Keratinocyte (primary cell): ENCODE results near the gene TERT. TPM values are rescaled to one million over a fixed set of nuclear protein-coding genes. Genes with fewer than 3 reads are reported as not detected.

Experiments
- DNase-seq: peaks from one replicate; pipeline ENCODE4 v3.0.0-alpha.2; 2011; ENCODE audit warnings: low read depth, missing footprints, low spot score
- FAIRE-seq: peaks from 2 replicates; lab custom pipeline; 2011; peaks lifted over from hg19 to GRCh38; lab: Jason Lieb, UNC
- H2AFZ ChIP-seq: 2 replicates; pipeline ENCODE4 v1.6.0; 2012; ENCODE audit warnings: low read length, control low read depth, inconsistent platforms; ENCODE audit not compliant: control insufficient read depth
- H3K27ac ChIP-seq: 2 replicates; pipeline ENCODE4 v1.5.1; 2011; ENCODE audit warnings: low read length; ENCODE audit not compliant: control insufficient read depth, insufficient read depth
- H3K27me3 ChIP-seq: 3 replicates; pipeline ENCODE4 v1.6.0; 2011; ENCODE audit warnings: low read length; ENCODE audit not compliant: control insufficient read depth, insufficient read depth; ENCODE audit errors: extremely low read depth
- H3K36me3 ChIP-seq, 2 experiments: 2 replicates in 1 of 2; 3 replicates in 1 of 2; pipeline ENCODE4 v1.5.1; 2011; ENCODE audit warnings: low read length in 2 of 2, mild to moderate bottlenecking in 1 of 2; ENCODE audit not compliant: control insufficient read depth in 2 of 2, insufficient read depth in 2 of 2; ENCODE audit errors: extremely low read depth in 1 of 2
- H3K4me1 ChIP-seq: 3 replicates; pipeline ENCODE4 v1.5.1; 2011; ENCODE audit warnings: low read length; ENCODE audit not compliant: control insufficient read depth, insufficient read depth; ENCODE audit errors: extremely low read depth
- H3K4me2 ChIP-seq: 3 replicates; pipeline ENCODE4 v1.6.0; 2011; ENCODE audit warnings: low read depth, low read length; ENCODE audit not compliant: control insufficient read depth, insufficient read depth; ENCODE audit errors: extremely low read depth
- H3K4me3 ChIP-seq, 3 experiments: fragments of 200-600 bp in 1 of 3; sonication (generic) in 1 of 3; 2 replicates in 2 of 3; 3 replicates in 1 of 3; pipeline ENCODE4 v1.5.1; 2011 to 2016; ENCODE audit warnings: low read length in 3 of 3, mild to moderate bottlenecking in 3 of 3, control low read depth in 2 of 3, inconsistent platforms in 1 of 3, low read depth in 1 of 3, mixed read lengths in 1 of 3, mixed run types in 1 of 3, moderate library complexity in 1 of 3; ENCODE audit not compliant: control insufficient read depth in 2 of 3, insufficient read depth in 2 of 3; ENCODE audit errors: extremely low read depth in 1 of 3
- H3K79me2 ChIP-seq: 2 replicates; pipeline ENCODE4 v1.6.0; 2012; ENCODE audit warnings: low read length; ENCODE audit not compliant: control insufficient read depth, insufficient read depth
- H3K9ac ChIP-seq: 3 replicates; pipeline ENCODE4 v1.6.0; 2011; ENCODE audit warnings: low read length; ENCODE audit not compliant: control insufficient read depth, insufficient read depth; ENCODE audit errors: extremely low read depth
- H3K9me1 ChIP-seq: 3 replicates; pipeline ENCODE4 v1.6.0; 2011; ENCODE audit warnings: low read length; ENCODE audit not compliant: control insufficient read depth, insufficient read depth; ENCODE audit errors: extremely low read depth
- H3K9me3 ChIP-seq: 2 replicates; pipeline ENCODE4 v1.5.1; 2012; ENCODE audit warnings: low read depth, low read length; ENCODE audit not compliant: control insufficient read depth
- H4K20me1 ChIP-seq: 3 replicates; pipeline ENCODE4 v1.6.0; 2011; ENCODE audit warnings: low read length; ENCODE audit not compliant: control insufficient read depth, insufficient read depth; ENCODE audit errors: extremely low read depth
- EZH2 ChIP-seq: IDR thresholded peaks from one replicate; pipeline ENCODE4 v1.6.1; 2012; ENCODE audit warnings: inconsistent platforms, mild to moderate bottlenecking, low read length, moderate library complexity
- dilution Hi-C: fragments of 300-500 bp; cut with MboI; formaldehyde crosslinking; loops from one replicate; pipeline ENCODE4 v1.7.0; 2020; ENCODE audit warnings: low sequenced_read_pairs; ENCODE audit not compliant: extremely low pct_ligation_motif_present
- polyA plus RNA-seq, 5 experiments: library from polyadenylated mRNA; depleted of rRNA in 3 of 5; stranded (reverse) in 3 of 5; stranded (forward) in 1 of 5; unstranded in 1 of 5; fragments of >200 nt; gene quantifications; 1 replicate in 1 of 5; 2 replicates in 3 of 5; 3 replicates in 1 of 5; pipeline versions ENCODE4 v1.2.1 to v1.2.3, GENCODE V29; 2011 to 2012; ENCODE audit warnings: missing spikeins in 2 of 5, low read depth in 1 of 5, low replicate concordance in 1 of 5
- TF ChIP-seq, protein P1 (sequence below), 3 experiments: IDR thresholded peaks in 1 of 3; conservative IDR thresholded peaks in 1 of 3; optimal IDR thresholded peaks in 1 of 3; 2 replicates in 2 of 3; 3 replicates in 1 of 3; pipeline versions ENCODE3 to v1.5.1; 2011; ENCODE audit warnings: low read length in 3 of 3, mild to moderate bottlenecking in 3 of 3, moderate library complexity in 2 of 3, control low read depth in 1 of 3, inconsistent platforms in 1 of 3; ENCODE audit not compliant: insufficient read depth in 2 of 3; ENCODE audit errors: extremely low read depth in 1 of 3

TERT gene
- polyA plus RNA-seq, 1 donor (not counting 4 experiments of a cell fraction or from before 2014, with no cell fraction given), result not detected

DNA sequence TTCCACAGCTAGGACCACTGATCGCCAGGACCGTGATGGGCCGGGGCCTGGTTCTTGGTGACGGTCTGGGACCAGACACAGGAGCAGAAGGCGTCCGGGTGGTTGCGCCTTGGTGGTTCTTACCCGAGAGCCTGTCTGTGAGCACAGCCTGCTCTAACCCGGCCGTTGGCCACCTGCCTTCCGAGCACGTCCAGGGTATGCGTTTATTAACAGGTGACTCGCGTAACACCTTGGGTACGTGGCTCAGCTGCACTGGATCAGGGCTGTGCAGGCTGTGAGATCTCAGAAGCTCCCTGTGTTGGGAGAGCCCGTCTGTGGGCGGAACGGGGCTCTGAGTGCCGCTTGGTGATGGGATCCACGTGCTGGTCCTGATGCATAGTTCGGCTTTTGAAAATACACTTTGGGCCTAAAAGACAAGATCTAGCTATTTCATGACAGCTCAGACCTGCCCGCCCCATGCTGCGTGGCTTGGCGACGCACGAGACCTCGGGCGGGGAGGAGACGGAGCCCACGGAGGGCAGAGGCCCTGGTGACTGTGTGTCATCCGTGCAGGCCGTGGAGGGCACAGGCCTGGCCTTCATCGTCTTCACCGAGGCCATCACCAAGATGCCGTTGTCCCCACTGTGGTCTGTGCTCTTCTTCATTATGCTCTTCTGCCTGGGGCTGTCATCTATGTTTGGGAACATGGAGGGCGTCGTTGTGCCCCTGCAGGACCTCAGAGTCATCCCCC is 76.4 kb downstream of the TERT start:
- peaks cover 24% of the 10 kb centered on the region for H3K9me3 ChIP-seq
- FAIRE-seq, result no peak
- H3K79me2 ChIP-seq, result no peaks in the 10 kb centered on the region

DNA sequence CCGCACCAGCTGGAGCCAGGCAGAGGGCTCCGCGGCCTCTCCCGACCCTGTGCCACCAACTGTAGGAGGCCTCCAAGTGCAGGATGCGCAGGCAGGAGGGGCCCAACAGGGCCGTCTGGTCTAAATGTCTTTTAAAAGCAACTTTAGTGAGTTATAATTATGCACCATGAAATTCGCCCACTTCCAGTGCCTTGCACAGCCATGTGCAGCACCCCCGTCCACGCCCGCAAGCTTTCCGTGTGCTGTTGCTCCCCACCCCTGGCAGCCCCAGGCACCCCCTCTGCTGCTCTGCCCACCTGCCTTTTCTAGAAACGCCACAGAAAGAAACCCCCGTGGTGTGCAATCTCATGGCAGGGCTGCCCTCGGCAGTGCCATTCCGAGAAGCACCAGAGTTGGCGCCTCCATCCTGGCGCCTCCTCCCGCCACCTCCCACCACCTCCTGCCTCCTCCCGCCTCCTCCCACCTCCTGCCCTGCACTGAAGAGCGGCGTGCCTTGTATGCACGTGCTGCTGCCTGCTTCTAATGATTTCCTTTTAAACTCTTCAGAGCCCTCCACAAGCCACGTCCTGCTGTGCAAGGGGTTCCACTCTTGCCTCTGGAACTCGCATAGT is 77.2 kb downstream of the TERT start:
- Histone ChIP-seq H3K9me3 (peaks cover 24% of the 10 kb centered on the region), H3K4me2 (no peak overlapping the region)
- no peak for TF ChIP-seq EZH2
- TF ChIP-seq, protein P1, sequence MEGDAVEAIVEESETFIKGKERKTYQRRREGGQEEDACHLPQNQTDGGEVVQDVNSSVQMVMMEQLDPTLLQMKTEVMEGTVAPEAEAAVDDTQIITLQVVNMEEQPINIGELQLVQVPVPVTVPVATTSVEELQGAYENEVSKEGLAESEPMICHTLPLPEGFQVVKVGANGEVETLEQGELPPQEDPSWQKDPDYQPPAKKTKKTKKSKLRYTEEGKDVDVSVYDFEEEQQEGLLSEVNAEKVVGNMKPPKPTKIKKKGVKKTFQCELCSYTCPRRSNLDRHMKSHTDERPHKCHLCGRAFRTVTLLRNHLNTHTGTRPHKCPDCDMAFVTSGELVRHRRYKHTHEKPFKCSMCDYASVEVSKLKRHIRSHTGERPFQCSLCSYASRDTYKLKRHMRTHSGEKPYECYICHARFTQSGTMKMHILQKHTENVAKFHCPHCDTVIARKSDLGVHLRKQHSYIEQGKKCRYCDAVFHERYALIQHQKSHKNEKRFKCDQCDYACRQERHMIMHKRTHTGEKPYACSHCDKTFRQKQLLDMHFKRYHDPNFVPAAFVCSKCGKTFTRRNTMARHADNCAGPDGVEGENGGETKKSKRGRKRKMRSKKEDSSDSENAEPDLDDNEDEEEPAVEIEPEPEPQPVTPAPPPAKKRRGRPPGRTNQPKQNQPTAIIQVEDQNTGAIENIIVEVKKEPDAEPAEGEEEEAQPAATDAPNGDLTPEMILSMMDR (optimal IDR thresholded peaks at IDR 0.05 in 1 of 3, IDR thresholded peaks at IDR 0.05 in 1 of 3, conservative IDR thresholded peaks at IDR 0.05 in 1 of 3; ENCODE audit: extremely low read depth in 1 of 3, insufficient read depth in 2 of 3, low read length in 3 of 3), result no peak

More for the DNA sequence above, 76.4 kb downstream of the TERT start:
- no peak overlapping the region for H3K9ac ChIP-seq
- no peak overlapping the region for H3K4me3 ChIP-seq
- no peak for DNase-seq
- no peak overlapping the region for H2AFZ ChIP-seq
- no peaks in the 10 kb centered on the region for H3K27me3 ChIP-seq
- H4K20me1 ChIP-seq, result no peaks in the 10 kb centered on the region
- dilution Hi-C loops, result no loop called here
- no peak for TF ChIP-seq EZH2
- TF ChIP-seq, protein P1 (optimal IDR thresholded peaks at IDR 0.05 in 1 of 3, IDR thresholded peaks at IDR 0.05 in 1 of 3, conservative IDR thresholded peaks at IDR 0.05 in 1 of 3; ENCODE audit: extremely low read depth in 1 of 3, insufficient read depth in 2 of 3, low read length in 3 of 3), result no peak
- no peak overlapping the region for H3K4me2 ChIP-seq
- no peak overlapping the region for H3K27ac ChIP-seq
- no peaks in the 10 kb centered on the region for H3K4me1 ChIP-seq
- no peaks in the 10 kb centered on the region for H3K36me3 ChIP-seq
- H3K9me1 ChIP-seq, result no peaks in the 10 kb centered on the region

More for the DNA sequence above, 77.2 kb downstream of the TERT start:
- H3K9me1 ChIP-seq, result no peaks in the 10 kb centered on the region
- no peak for FAIRE-seq
- H3K4me1 ChIP-seq, result no peaks in the 10 kb centered on the region
- no peak overlapping the region for H3K27ac ChIP-seq
- H4K20me1 ChIP-seq, result no peaks in the 10 kb centered on the region
- no peak for DNase-seq
- dilution Hi-C loops, result no loop called here
- H2AFZ ChIP-seq, result no peak overlapping the region
- no peaks in the 10 kb centered on the region for H3K27me3 ChIP-seq
- no peak overlapping the region for H3K4me3 ChIP-seq
- H3K79me2 ChIP-seq, result no peaks in the 10 kb centered on the region
- H3K36me3 ChIP-seq, result no peaks in the 10 kb centered on the region
- H3K9ac ChIP-seq, result no peak overlapping the region
